ENCODE data around the gene DMRTA2.

DNA sequence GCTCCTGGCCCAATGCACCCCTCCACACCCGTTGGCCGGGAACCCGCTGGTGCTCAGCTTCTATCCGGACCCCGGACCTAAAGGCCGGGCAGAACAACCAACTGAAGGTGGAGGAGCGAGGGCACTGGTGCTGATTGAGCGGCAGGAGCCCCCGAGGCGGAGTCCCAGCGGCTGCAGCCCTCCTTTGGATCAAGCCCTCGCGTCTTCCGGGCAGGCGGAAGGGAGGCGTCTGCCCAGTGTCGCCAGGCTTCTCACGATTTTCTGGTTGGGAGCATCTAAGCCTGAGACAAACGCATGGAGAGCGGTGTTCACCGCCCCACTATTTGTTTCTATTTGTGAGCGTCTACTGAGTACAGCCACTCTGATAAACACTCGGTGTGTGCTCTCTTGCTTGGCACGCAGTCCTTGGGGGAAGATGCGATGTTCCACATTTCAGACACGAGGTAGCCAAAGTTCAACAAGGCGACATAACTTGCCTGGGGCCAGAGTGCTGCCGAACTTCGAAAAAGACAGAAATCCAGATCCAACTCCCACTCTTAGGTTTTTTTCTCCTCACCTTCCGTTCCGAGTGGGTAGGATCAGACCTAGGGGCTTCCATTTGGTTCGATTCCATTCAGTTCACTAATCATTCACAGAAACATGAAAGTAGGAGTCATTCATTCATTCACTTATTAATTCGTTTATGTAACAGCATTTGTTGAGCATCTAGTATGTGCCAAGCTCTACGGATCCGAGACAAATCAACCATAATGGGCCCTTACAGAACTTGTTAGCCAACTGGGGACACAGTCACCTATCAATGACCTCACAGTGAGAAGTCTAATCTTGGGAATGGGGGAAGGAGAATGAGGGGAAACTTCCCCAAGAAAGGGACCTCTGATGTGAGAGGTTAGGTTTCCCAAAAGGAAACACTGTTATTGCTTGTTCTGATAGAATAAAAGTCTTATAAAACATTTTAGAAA is 4.9 kb upstream of the DMRTA2 start:
- TF ChIP-seq, protein P1, sequence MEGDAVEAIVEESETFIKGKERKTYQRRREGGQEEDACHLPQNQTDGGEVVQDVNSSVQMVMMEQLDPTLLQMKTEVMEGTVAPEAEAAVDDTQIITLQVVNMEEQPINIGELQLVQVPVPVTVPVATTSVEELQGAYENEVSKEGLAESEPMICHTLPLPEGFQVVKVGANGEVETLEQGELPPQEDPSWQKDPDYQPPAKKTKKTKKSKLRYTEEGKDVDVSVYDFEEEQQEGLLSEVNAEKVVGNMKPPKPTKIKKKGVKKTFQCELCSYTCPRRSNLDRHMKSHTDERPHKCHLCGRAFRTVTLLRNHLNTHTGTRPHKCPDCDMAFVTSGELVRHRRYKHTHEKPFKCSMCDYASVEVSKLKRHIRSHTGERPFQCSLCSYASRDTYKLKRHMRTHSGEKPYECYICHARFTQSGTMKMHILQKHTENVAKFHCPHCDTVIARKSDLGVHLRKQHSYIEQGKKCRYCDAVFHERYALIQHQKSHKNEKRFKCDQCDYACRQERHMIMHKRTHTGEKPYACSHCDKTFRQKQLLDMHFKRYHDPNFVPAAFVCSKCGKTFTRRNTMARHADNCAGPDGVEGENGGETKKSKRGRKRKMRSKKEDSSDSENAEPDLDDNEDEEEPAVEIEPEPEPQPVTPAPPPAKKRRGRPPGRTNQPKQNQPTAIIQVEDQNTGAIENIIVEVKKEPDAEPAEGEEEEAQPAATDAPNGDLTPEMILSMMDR (IDR thresholded peaks at IDR 0.05): no peak
- no peak for TF ChIP-seq POLR2A (IDR thresholded peaks at IDR 0.05)

All from body of pancreas (tissue), 4 donors.